Neural crest cell (in vitro differentiated cells): ENCODE measurements around the gene QSOX1. TPM values are rescaled to one million over a fixed set of nuclear protein-coding genes. Genes with fewer than 3 reads are reported as not detected.

Experiments used
- DNase-seq: peaks from one replicate; pipeline ENCODE4 v3.0.0; 2021; ENCODE audit warnings: low read depth, mixed read lengths, low spot score
- H3K27ac Mint-ChIP-seq: one replicate; pipeline ENCODE4 v1.8.0; 2021; ENCODE audit warnings: mild to moderate bottlenecking, mixed read lengths; ENCODE audit not compliant: unreplicated experiment
- H3K27me3 Mint-ChIP-seq: 2 replicates; pipeline ENCODE4 v1.8.0; 2021; ENCODE audit warnings: low read depth, mild to moderate bottlenecking, mixed read lengths
- H3K36me3 Mint-ChIP-seq: 2 replicates; pipeline ENCODE4 v1.8.0; 2021; ENCODE audit warnings: low read depth, mild to moderate bottlenecking, mixed read lengths
- H3K4me1 Mint-ChIP-seq: 2 replicates; pipeline ENCODE4 v1.8.0; 2021; ENCODE audit warnings: mixed read lengths
- H3K4me3 Mint-ChIP-seq: one replicate; pipeline ENCODE4 v1.8.0; 2021; ENCODE audit warnings: mild to moderate bottlenecking, mixed read lengths
- H3K9me3 Mint-ChIP-seq: 2 replicates; pipeline ENCODE4 v1.8.0; 2021; ENCODE audit warnings: mixed read lengths
- total RNA-seq: library from RNA; stranded (reverse); gene quantifications from 2 replicates; pipeline ENCODE4 v1.2.1, GENCODE V29; 2021
- TF ChIP-seq, protein P1 (sequence below): fragments of 200-600 bp; sonication (generic); conservative IDR thresholded peaks from 2 replicates; pipeline ENCODE4 v1.5.0; 2021; ENCODE audit warnings: antibody characterized with exemption, mild to moderate bottlenecking

Gene QSOX1
- total RNA-seq, 1 donor from 2014 or later = 39.8 TPM

GRCh38 chr1:180249725-180250498 lies 95.2 kb downstream of the QSOX1 start:
- Mint-ChIP-seq H3K4me3 (no peak overlapping the region), H3K27me3 (peaks cover 33% of the 10 kb centered on the region), H3K36me3 (no peaks in the 10 kb centered on the region), H3K9me3 (no peaks in the 10 kb centered on the region), H3K4me1 (peaks cover 5% of the 10 kb centered on the region), H3K27ac (peak overlapping the region; percentile 72)
- TF ChIP-seq, protein P1, sequence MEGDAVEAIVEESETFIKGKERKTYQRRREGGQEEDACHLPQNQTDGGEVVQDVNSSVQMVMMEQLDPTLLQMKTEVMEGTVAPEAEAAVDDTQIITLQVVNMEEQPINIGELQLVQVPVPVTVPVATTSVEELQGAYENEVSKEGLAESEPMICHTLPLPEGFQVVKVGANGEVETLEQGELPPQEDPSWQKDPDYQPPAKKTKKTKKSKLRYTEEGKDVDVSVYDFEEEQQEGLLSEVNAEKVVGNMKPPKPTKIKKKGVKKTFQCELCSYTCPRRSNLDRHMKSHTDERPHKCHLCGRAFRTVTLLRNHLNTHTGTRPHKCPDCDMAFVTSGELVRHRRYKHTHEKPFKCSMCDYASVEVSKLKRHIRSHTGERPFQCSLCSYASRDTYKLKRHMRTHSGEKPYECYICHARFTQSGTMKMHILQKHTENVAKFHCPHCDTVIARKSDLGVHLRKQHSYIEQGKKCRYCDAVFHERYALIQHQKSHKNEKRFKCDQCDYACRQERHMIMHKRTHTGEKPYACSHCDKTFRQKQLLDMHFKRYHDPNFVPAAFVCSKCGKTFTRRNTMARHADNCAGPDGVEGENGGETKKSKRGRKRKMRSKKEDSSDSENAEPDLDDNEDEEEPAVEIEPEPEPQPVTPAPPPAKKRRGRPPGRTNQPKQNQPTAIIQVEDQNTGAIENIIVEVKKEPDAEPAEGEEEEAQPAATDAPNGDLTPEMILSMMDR = no peak
- DNase-seq = no peak

GRCh38 chr1:180250499-180250770 lies 95.8 kb downstream of the QSOX1 start:
- H3K36me3 Mint-ChIP-seq = no peaks in the 10 kb centered on the region
- H3K27me3 Mint-ChIP-seq = peaks cover 28% of the 10 kb centered on the region
- H3K4me1 Mint-ChIP-seq = peaks cover 5% of the 10 kb centered on the region
- H3K27ac Mint-ChIP-seq = no peak overlapping the region
- DNase-seq = no peak
- TF ChIP-seq, protein P1 = no peak
- no peaks in the 10 kb centered on the region for H3K9me3 Mint-ChIP-seq
- H3K4me3 Mint-ChIP-seq = no peak overlapping the region

- DNase-seq = no peak
- no peak overlapping the region for H3K27ac Mint-ChIP-seq
- H3K4me3 Mint-ChIP-seq = no peak overlapping the region
- no peaks in the 10 kb centered on the region for H3K9me3 Mint-ChIP-seq
- H3K4me1 Mint-ChIP-seq = peaks cover 5% of the 10 kb centered on the region
- no peaks in the 10 kb centered on the region for H3K36me3 Mint-ChIP-seq
- TF ChIP-seq, protein P1 = no peak
- peaks cover 24% of the 10 kb centered on the region for H3K27me3 Mint-ChIP-seq
Observed at GRCh38 chr1:180250883-180251509, 96.3 kb downstream of the QSOX1 start.

GRCh38 chr1:180251526-180252305 lies 97.0 kb downstream of the QSOX1 start:
- H3K4me3 Mint-ChIP-seq = no peak overlapping the region
- H3K9me3 Mint-ChIP-seq = no peaks in the 10 kb centered on the region
- no peaks in the 10 kb centered on the region for H3K36me3 Mint-ChIP-seq
- H3K27me3 Mint-ChIP-seq = peaks cover 23% of the 10 kb centered on the region
- H3K4me1 Mint-ChIP-seq = peaks cover 5% of the 10 kb centered on the region
- no peak overlapping the region for H3K27ac Mint-ChIP-seq
- DNase-seq = no peak
- TF ChIP-seq, protein P1 = no peak

DNA sequence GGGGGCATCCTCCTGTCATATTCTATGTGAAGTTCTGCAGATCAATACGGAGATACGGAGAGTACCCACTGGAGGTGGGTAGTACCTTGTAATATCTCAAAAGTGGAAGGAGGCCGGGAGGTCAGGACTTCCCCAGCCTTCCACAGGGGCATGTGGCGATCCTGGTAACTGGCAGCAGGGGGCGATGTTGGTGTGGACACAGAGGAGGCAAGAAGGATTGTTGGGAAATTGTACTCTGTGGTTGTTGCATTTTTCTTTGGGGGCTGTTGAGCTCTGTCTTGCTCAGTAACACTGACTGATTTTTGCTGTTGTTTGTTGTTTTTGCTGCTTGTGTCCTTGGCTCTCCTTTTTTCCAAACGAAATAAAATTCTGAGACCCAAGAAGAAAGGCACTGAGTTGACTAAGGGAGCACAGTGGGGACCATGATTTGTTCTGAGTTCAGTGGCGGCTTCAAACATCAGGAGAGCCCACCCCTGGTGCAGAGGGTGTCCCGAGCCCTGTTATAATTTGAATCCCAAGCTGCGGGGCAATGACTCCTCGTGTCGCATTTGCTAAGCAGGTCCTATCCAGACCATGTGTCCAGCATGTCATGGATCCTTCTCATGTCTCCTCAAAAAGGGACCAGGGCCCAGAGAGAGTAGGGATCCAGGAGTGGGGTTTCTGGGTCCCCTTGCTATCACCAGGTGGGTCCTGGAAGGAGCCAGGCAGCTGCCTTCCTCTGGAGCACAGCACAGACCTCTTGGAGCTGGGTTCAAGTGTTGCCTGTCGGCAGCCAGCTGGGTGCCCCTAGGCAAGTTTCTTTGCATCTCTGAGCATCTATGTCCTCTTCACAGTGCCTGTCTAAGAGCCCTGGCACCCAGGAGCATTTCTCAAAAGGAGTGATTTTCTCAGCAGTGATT lies 98.2 kb downstream of the QSOX1 start:
- DNase-seq = peak; percentile 74
- no peaks in the 10 kb centered on the region for H3K9me3 Mint-ChIP-seq
- H3K27ac Mint-ChIP-seq = no peak overlapping the region
- TF ChIP-seq, protein P1 = peak; percentile 78
- peaks cover 5% of the 10 kb centered on the region for H3K4me1 Mint-ChIP-seq
- H3K36me3 Mint-ChIP-seq = no peaks in the 10 kb centered on the region
- H3K27me3 Mint-ChIP-seq = peaks cover 25% of the 10 kb centered on the region
- no peak overlapping the region for H3K4me3 Mint-ChIP-seq
